HAP-1 (cell line): ENCODE measurements around the gene CD28.

Source experiments
- DNase-seq, 2 experiments: peaks; one replicate each; pipeline ENCODE4 v3.0.0-alpha.2; 2016 to 2020; ENCODE audit warnings: low spot score in 2 of 2
- H3K27me3 ChIP-seq: fragments of 250-450 bp; sonication (Bioruptor Pico); 2 replicates; pipeline ENCODE4 v1.5.1; 2020; ENCODE audit warnings: low read depth, mild to moderate bottlenecking, moderate library complexity
- H3K36me3 ChIP-seq: fragments of 250-450 bp; sonication (Bioruptor Pico); replicated peaks from 2 replicates; pipeline ENCODE4 v1.5.1; 2020; ENCODE audit warnings: mild to moderate bottlenecking
- H3K4me1 ChIP-seq: fragments of 250-450 bp; sonication (Bioruptor Pico); 2 replicates; pipeline ENCODE4 v1.5.1; 2020; ENCODE audit warnings: mild to moderate bottlenecking
- H3K4me3 ChIP-seq: fragments of 250-450 bp; sonication (Bioruptor Pico); 2 replicates; pipeline ENCODE4 v1.5.1; 2020; ENCODE audit warnings: mild to moderate bottlenecking, moderate library complexity
- H3K9me3 ChIP-seq: fragments of 250-450 bp; sonication (Bioruptor Pico); 2 replicates; pipeline ENCODE4 v1.5.1; 2020; ENCODE audit warnings: mild to moderate bottlenecking, moderate library complexity
- in situ Hi-C: fragments of 300-500 bp; cut with MboI; formaldehyde crosslinking; loops from 3 replicates; pipeline ENCODE4 v1.14.3; 2020; ENCODE audit warnings: low sequenced_read_pairs, inconsistent platforms, mixed read lengths

Gene CD28

GRCh38 chr2:203713381-203713780, 6.9 kb downstream of the CD28 start:
- Histone ChIP-seq H3K9me3 (no peaks in the 10 kb centered on the region), H3K27me3 (no peaks in the 10 kb centered on the region), H3K36me3 (no peaks in the 10 kb centered on the region), H3K4me1 (no peaks in the 10 kb centered on the region), H3K4me3 (no peak overlapping the region)
- DNase-seq = no peak
- in situ Hi-C loops = no loop called here

DNA sequence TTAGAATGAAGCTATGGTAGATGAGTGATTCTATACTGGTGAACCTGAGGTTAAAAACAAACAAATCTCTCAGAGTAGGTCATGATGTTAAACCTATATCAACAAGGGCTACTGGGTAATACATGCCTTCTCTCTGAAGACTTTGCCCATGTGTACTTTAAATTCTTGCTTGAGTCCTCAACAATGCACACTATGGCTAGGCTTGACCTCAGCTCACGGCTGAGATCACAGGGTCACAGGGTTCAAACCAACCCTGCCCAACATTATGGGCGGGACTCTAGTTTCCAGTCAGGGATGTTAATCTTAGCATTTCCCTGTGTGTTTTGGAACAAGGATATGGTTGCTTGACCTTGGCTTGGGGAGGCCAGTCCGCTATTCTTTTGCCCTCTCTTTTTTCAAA, 7.7 kb downstream of the CD28 start:
- H3K4me1 ChIP-seq = no peaks in the 10 kb centered on the region

DNA sequence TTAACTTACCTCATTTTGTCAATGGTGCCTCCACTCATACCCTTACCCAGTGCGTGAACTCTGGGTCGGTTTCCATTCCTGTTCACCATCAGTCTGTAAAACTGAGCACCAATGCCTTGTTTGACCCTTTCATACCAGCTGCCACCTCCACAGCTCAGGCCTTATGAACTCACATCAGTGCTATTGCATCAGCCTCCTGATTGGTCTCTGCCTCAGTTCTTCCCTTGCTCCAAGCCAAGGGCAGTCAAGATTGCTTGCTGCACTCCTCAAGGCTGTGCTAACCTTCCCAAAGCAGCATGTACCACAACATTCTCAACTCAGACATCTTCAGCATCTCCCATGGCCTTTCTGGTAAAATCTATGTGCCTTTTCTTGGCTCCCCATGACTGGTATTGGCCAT, 9.3 kb downstream of the CD28 start:
- Histone ChIP-seq H3K27me3 (no peaks in the 10 kb centered on the region), H3K4me1 (no peaks in the 10 kb centered on the region), H3K4me3 (no peak overlapping the region), H3K36me3 (no peaks in the 10 kb centered on the region), H3K9me3 (no peaks in the 10 kb centered on the region)
- in situ Hi-C loops = no loop called here
- DNase-seq = no peak

More for the DNA sequence above, 7.7 kb downstream of the CD28 start:
- no peak for DNase-seq
- no peak overlapping the region for H3K4me3 ChIP-seq
- in situ Hi-C loops = no loop called here
- H3K9me3 ChIP-seq = no peaks in the 10 kb centered on the region
- no peaks in the 10 kb centered on the region for H3K27me3 ChIP-seq
- H3K36me3 ChIP-seq = no peaks in the 10 kb centered on the region

- in situ Hi-C loops = no loop called here
- no peaks in the 10 kb centered on the region for H3K4me1 ChIP-seq
- no peaks in the 10 kb centered on the region for H3K27me3 ChIP-seq
- no peak for DNase-seq
- H3K36me3 ChIP-seq = no peaks in the 10 kb centered on the region
- no peaks in the 10 kb centered on the region for H3K9me3 ChIP-seq
- no peak overlapping the region for H3K4me3 ChIP-seq
Measured at GRCh38 chr2:203718087-203718486, 11.6 kb downstream of the CD28 start.

- Histone ChIP-seq H3K4me3 (no peak overlapping the region), H3K36me3 (no peaks in the 10 kb centered on the region), H3K4me1 (no peaks in the 10 kb centered on the region), H3K9me3 (no peaks in the 10 kb centered on the region), H3K27me3 (no peaks in the 10 kb centered on the region)
- DNase-seq = no peak
- in situ Hi-C loops = no loop called here
Measured at GRCh38 chr2:203719456-203720410, 13.3 kb downstream of the CD28 start.

DNA sequence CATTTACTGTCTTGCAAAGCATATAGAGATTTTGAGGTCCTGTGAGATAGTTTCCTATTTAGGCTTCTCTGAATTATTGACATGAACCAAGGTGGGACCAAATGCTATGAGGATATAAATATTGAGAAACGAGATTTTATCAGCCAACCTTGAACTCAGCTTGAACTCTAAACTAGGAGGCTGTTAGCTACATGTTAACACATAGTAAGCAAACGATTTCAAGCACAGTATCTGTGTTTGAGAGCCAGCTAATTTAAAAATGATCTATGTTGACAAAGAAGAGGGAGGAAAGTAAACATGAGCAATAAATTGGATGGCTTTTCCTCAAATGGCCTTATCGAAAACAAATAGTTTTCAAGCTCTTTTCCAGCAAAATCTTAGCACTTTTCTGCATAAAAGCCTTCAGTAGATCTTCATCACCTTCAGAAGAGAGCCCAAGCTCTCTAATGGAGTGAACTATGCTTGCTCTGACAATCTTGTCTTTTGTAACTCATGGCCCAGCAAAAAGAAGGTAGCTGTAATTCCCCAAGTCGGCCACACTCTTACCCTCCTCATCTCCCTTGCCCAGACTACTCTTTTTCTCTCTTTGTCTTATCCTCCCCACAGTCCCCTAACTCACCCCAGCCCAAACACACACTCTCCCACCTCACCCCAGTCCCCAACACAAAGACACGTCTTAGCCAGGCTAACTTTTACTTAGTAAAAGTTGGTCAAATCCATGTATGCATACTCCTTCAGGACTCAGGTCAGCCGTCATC, 14.7 kb downstream of the CD28 start:
- no peak overlapping the region for H3K4me3 ChIP-seq
- no peaks in the 10 kb centered on the region for H3K4me1 ChIP-seq
- no peaks in the 10 kb centered on the region for H3K9me3 ChIP-seq
- no peak for DNase-seq
- in situ Hi-C loops = no loop called here
- no peaks in the 10 kb centered on the region for H3K36me3 ChIP-seq
- no peaks in the 10 kb centered on the region for H3K27me3 ChIP-seq

DNA sequence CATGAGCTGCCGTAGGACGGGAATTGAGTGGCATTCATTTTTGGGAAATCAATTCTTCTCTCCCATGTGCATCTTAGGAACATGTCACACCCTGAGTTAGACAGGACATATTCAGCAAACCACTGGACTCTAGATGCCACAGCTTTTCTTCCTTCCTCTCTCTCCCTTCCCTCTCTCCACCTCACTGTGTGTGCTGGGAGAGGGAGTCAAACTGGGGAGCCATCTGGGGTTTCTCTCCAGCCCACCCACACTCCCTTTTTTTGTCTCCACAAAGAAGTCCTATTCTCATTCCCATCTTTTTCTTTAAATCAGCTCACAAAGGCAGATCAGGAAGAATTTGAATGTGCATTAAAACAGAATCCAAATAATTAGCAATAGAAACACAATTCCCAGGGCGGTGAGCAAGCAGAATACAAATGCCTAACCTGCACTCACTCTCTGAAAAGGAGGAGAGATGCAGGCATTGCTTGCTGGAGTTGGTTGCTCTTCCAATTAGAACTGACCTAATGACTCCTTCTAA, 15.4 kb downstream of the CD28 start:
- H3K36me3 ChIP-seq = no peaks in the 10 kb centered on the region
- no peaks in the 10 kb centered on the region for H3K9me3 ChIP-seq
- no peaks in the 10 kb centered on the region for H3K4me1 ChIP-seq
- H3K27me3 ChIP-seq = no peaks in the 10 kb centered on the region
- no peak for DNase-seq
- no peak overlapping the region for H3K4me3 ChIP-seq
- in situ Hi-C loops = no loop called here

DNA sequence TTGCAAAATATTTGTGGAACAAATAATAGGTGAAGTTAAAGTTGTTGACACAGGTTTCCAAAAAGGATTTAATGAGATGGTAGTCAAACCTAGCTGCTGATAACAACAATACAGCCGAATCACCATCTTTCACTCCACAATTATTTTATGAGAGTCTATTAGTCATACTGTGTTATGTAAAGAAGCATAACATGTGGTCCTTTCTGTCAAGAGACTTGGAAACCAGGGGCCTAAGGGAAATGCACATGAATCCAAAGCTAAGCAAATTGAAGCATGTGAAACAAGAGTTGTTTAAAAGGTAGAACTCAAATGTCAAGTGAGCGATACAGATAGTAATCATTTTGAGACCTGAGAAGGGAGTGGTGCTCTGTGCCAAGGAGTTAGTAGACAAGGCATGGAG, 16.0 kb downstream of the CD28 start:
- Histone ChIP-seq H3K4me1 (no peaks in the 10 kb centered on the region), H3K36me3 (no peaks in the 10 kb centered on the region), H3K27me3 (no peaks in the 10 kb centered on the region), H3K4me3 (no peak overlapping the region), H3K9me3 (no peaks in the 10 kb centered on the region)
- DNase-seq = no peak
- in situ Hi-C loops = no loop called here

DNA sequence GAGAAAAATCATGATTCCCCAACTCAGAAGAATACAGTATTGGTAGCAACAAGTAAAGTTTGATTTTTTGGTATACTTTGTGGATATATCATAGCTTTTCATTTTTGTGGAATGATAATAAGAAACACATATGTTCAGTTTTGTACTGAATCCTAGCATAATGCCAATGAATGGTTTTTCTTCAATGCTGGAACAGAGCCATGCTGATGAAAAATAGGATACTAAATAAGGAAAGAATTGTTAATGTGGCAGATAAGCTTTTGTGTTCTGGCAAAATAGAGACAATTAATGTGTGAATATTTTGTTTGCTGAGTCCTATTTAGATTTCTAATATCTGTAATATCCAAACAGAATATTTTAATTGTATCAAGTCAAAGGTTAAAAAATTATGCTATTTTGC, 21.9 kb downstream of the CD28 start:
- Histone ChIP-seq H3K9me3 (no peaks in the 10 kb centered on the region), H3K36me3 (no peaks in the 10 kb centered on the region), H3K27me3 (no peaks in the 10 kb centered on the region), H3K4me3 (no peak overlapping the region), H3K4me1 (no peaks in the 10 kb centered on the region)
- in situ Hi-C loops = no loop called here
- DNase-seq = no peak

DNA sequence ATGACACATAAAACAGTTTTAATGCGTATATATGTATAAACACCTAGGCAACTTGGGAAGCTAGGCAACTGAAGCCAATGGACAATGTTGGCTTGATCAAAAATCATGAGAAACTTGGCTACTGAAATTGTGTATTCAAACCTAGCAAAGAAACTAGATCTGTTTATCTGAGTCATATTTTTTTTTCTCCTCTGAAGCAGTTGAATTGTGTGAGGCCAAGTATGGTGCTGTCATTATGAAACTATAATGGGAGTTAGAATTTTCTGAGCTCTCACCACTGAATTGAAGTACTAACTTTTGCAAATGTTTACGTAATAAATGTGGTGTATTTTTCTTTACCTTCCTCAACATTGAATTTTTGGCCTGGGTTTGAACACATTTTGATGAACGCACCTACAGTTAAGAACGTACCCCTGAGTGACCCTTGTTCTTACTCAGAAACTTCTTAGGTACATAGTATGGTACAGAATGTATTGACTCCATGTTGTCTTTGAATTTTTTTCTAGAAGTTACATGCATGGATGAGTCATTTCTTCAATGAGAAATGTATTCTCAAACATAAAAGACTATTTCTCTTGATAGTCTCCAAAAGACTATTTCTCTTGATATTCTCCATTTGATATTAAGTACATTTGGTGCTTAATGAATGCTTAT, 23.8 kb downstream of the CD28 start:
- Histone ChIP-seq H3K27me3 (no peaks in the 10 kb centered on the region), H3K36me3 (no peaks in the 10 kb centered on the region), H3K4me1 (no peaks in the 10 kb centered on the region), H3K4me3 (no peak overlapping the region), H3K9me3 (no peaks in the 10 kb centered on the region)
- no peak for DNase-seq
- in situ Hi-C loops = no loop called here

- in situ Hi-C loops = no loop called here
- no peaks in the 10 kb centered on the region for H3K27me3 ChIP-seq
- no peaks in the 10 kb centered on the region for H3K36me3 ChIP-seq
- no peak overlapping the region for H3K4me3 ChIP-seq
- no peak for DNase-seq
- H3K4me1 ChIP-seq = no peaks in the 10 kb centered on the region
- no peaks in the 10 kb centered on the region for H3K9me3 ChIP-seq
Measured at GRCh38 chr2:203730883-203731282, 24.4 kb downstream of the CD28 start.

DNA sequence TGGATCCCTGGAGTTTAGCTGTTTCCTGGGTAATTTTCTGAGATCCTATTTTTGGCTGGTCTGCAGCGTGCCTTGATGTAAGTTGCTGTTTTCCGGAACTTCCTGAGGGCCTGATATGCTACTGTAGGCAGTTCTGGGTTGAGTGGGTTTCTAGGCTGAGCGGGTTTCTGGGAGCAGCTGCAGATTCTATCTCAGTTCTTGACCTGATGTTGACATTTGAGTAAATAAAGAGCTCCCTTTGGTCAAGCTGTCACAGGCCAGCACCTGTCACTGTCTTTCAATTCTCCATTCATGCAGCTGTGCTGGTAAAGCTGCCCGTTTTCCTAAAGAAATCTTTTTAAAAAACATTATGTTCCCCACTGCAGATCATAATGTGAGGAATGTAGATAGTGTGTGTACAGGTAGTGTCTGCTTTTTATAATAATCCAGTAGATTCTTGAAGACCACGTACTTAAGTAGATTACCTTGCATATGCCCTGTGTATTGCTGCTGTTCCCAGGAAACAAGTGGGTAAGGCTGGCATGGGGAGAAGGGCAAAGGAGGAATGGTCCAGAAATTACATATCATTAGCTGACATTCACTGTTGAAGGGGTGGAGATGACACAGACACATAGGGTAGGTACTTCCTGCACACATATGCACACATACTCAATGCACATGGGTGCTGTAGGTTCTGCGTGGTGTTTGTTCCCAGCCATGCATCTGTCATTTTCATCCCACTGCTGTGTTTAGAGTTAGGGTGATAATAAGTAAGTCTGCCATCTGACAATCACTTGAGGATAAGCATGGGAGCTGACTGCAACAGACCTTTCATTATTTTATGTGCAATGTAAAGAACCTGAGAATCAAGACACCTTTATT, 25.9 kb downstream of the CD28 start:
- H3K4me1 ChIP-seq = no peaks in the 10 kb centered on the region
- DNase-seq = no peak
- H3K36me3 ChIP-seq = no peaks in the 10 kb centered on the region
- no peaks in the 10 kb centered on the region for H3K27me3 ChIP-seq
- in situ Hi-C loops = no loop called here
- no peak overlapping the region for H3K4me3 ChIP-seq
- no peaks in the 10 kb centered on the region for H3K9me3 ChIP-seq

- Histone ChIP-seq H3K27me3 (no peaks in the 10 kb centered on the region), H3K9me3 (no peaks in the 10 kb centered on the region), H3K36me3 (no peaks in the 10 kb centered on the region), H3K4me3 (no peak overlapping the region), H3K4me1 (no peaks in the 10 kb centered on the region)
- no peak for DNase-seq
- in situ Hi-C loops = no loop called here
Measured at GRCh38 chr2:203732953-203733510, 26.6 kb downstream of the CD28 start.
